Measurements from ENCODE around the gene C1orf159.

The C1orf159 gene

DNA sequence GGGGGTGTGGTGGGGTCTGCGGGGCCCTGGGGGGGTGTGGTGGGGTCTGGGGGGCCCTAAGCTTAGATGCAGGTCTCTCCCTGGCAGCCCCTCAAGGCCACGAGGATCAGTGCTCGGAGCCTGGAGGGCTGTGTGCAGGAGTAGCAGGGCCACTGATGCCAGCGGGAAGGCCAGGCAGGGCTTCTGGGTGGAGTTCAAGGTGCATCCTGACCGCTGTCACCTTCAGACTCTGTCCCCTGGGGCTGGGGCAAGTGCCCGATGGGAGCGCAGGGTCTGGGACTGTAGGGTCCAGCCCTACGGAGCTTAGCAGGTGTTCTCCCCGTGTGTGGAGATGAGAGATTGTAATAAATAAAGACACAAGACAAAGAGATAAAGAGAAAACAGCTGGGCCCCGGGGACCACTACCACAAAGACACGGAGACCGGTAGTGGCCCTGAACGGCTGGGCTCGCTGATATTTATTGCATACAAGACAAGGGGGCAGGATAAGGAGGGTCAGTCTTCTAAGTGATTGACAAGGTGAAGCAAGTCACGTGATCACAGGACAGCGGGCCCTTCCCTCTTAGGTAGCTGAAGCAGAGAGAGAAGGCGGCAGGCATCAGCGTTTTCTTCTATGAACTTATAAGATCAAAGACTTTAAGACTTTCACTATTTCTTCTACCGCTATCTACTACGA lies 50.5 kb downstream of the C1orf159 start:
- no peaks in the 10 kb centered on the region for H3K36me3 ChIP-seq (ENCODE audit: insufficient read depth)
- H3K9ac ChIP-seq = no peak overlapping the region
- TF ChIP-seq CTCF (conservative IDR thresholded peaks at IDR 0.05; ENCODE audit: low read depth, low read length) = no peak
- H3K27ac ChIP-seq = no peak overlapping the region
- no peak overlapping the region for H2AFZ ChIP-seq (ENCODE audit: low read depth)
- H3K27me3 ChIP-seq (ENCODE audit: insufficient read depth, low read depth) = peaks cover 70% of the 10 kb centered on the region
- H3K79me2 ChIP-seq (ENCODE audit: insufficient read depth, low read depth) = no peaks in the 10 kb centered on the region
- no peak overlapping the region for H3K4me2 ChIP-seq
- no peaks in the 10 kb centered on the region for H4K20me1 ChIP-seq (ENCODE audit: insufficient read depth)
- no peak overlapping the region for H3K4me3 ChIP-seq (IDR thresholded peaks at IDR 0.05; ENCODE audit: insufficient read depth, low read depth, low read length)
- H3K4me1 ChIP-seq (ENCODE audit: low read depth, poor library complexity, severe bottlenecking) = peaks cover 40% of the 10 kb centered on the region

GRCh38 chr1:1063945-1064831 lies 51.7 kb downstream of the C1orf159 start:
- Histone ChIP-seq H3K4me3 (IDR thresholded peaks at IDR 0.05; ENCODE audit: insufficient read depth, low read depth, low read length) (no peak overlapping the region), H3K79me2 (ENCODE audit: insufficient read depth, low read depth) (no peaks in the 10 kb centered on the region), H3K9ac (no peak overlapping the region), H3K27me3 (ENCODE audit: insufficient read depth, low read depth) (peaks cover 75% of the 10 kb centered on the region), H3K36me3 (ENCODE audit: insufficient read depth) (no peaks in the 10 kb centered on the region), H4K20me1 (ENCODE audit: insufficient read depth) (no peaks in the 10 kb centered on the region), H2AFZ (ENCODE audit: low read depth) (peak overlapping the region; percentile 34; the same call in 1 of the 2 replicates), H3K27ac (no peak overlapping the region), H3K4me2 (peak overlapping the region; percentile 70; the same call in 1 of the 2 replicates), H3K4me1 (ENCODE audit: low read depth, poor library complexity, severe bottlenecking) (peaks cover 40% of the 10 kb centered on the region)
- TF ChIP-seq CTCF (conservative IDR thresholded peaks at IDR 0.05; ENCODE audit: low read depth, low read length) = peak; percentile 87

- Histone ChIP-seq H3K27me3 (ENCODE audit: insufficient read depth, low read depth) (peaks cover 79% of the 10 kb centered on the region), H3K4me1 (ENCODE audit: low read depth, poor library complexity, severe bottlenecking) (peaks cover 42% of the 10 kb centered on the region), H3K4me2 (peak overlapping the region; percentile 70; the same call in 1 of the 2 replicates), H3K4me3 (IDR thresholded peaks at IDR 0.05; ENCODE audit: insufficient read depth, low read depth, low read length) (no peak overlapping the region), H2AFZ (ENCODE audit: low read depth) (no peak overlapping the region), H3K36me3 (ENCODE audit: insufficient read depth) (no peaks in the 10 kb centered on the region), H3K27ac (no peak overlapping the region), H4K20me1 (ENCODE audit: insufficient read depth) (no peaks in the 10 kb centered on the region), H3K9ac (no peak overlapping the region), H3K79me2 (ENCODE audit: insufficient read depth, low read depth) (no peaks in the 10 kb centered on the region)
- TF ChIP-seq CTCF (conservative IDR thresholded peaks at IDR 0.05; ENCODE audit: low read depth, low read length) = no peak; the same call in 1 of the 2 replicates
These were observed 52.5 kb downstream of the C1orf159 start for GRCh38 chr1:1063261-1063944.

GRCh38 chr1:1062348-1063163 lies 53.3 kb downstream of the C1orf159 start:
- Histone ChIP-seq H3K27ac (no peak overlapping the region), H3K79me2 (ENCODE audit: insufficient read depth, low read depth) (no peaks in the 10 kb centered on the region), H3K36me3 (ENCODE audit: insufficient read depth) (no peaks in the 10 kb centered on the region), H2AFZ (ENCODE audit: low read depth) (no peak overlapping the region), H3K4me2 (no peak overlapping the region), H3K27me3 (ENCODE audit: insufficient read depth, low read depth) (peaks cover 80% of the 10 kb centered on the region), H3K4me3 (IDR thresholded peaks at IDR 0.05; ENCODE audit: insufficient read depth, low read depth, low read length) (no peak overlapping the region), H3K4me1 (ENCODE audit: low read depth, poor library complexity, severe bottlenecking) (peaks cover 38% of the 10 kb centered on the region), H3K9ac (no peak overlapping the region), H4K20me1 (ENCODE audit: insufficient read depth) (no peaks in the 10 kb centered on the region)
- no peak for TF ChIP-seq CTCF (conservative IDR thresholded peaks at IDR 0.05; ENCODE audit: low read depth, low read length)

Measured in KMS-11 (cell line).